Activated CD4-positive, alpha-beta memory T cell treated with anti-CD3 and anti-CD28 coated beads, Interleukin-2, amount 10 ng/mL, durations not matched to agents 7 days and 5 days (primary cell): ENCODE data around the gene HRH1. TPM values are rescaled to one million over a fixed set of nuclear protein-coding genes. Genes with fewer than 3 reads are reported as not detected.
"Not testable (repeated sequence)": the region's sequence is repeated elsewhere in the genome, so short reads cannot be mapped to it uniquely, and the experiment has no call there.

Source experiments
- CTCF ChIA-PET: fragments of 350-600 bp; sonication (Branson Sonifier 250); formaldehyde crosslinking; loops from one replicate; lab custom pipeline; 2021; ENCODE audit warnings: antibody characterized with exemption, inconsistent platforms; lab: Charles Lee
- POLR2A ChIA-PET: fragments of 350-600 bp; sonication (Branson Sonifier 250); formaldehyde crosslinking; loops from one replicate; lab custom pipeline; 2021; ENCODE audit warnings: antibody characterized with exemption; lab: Charles Lee
- DNase-seq: peaks from one replicate; pipeline ENCODE4 v3.0.0-alpha.2; 2020
- H3K27ac Mint-ChIP-seq: one replicate; pipeline ENCODE4 v1.8.0; 2021; ENCODE audit warnings: mild to moderate bottlenecking, mixed read lengths
- H3K27me3 Mint-ChIP-seq: one replicate; pipeline ENCODE4 v1.8.0; 2021; ENCODE audit warnings: mixed read lengths
- H3K36me3 Mint-ChIP-seq: one replicate; pipeline ENCODE4 v1.8.0; 2021; ENCODE audit warnings: low read depth, mixed read lengths
- H3K4me1 Mint-ChIP-seq: one replicate; pipeline ENCODE4 v1.8.0; 2021; ENCODE audit warnings: mixed read lengths
- H3K4me3 Mint-ChIP-seq: one replicate; pipeline ENCODE4 v1.8.0; 2021; ENCODE audit warnings: mild to moderate bottlenecking, mixed read lengths
- H3K9me3 Mint-ChIP-seq: one replicate; pipeline ENCODE4 v1.8.0; 2021; ENCODE audit warnings: mixed read lengths
- total RNA-seq, 2 experiments: library from RNA; stranded (reverse); gene quantifications; one replicate each; pipeline ENCODE4 v1.2.3, GENCODE V29; 2021

HRH1 gene
- total RNA-seq, 2 experiments from 2014 or later = 0.95 to 1.0 TPM

GRCh38 chr3:11188231-11188630 is 33.9 kb downstream of the HRH1 start:
- ChIA-PET CTCF (no interaction called here), POLR2A (no interaction called here)
- Mint-ChIP-seq H3K27me3 (peaks cover 26% of the 10 kb centered on the region), H3K9me3 (no peaks in the 10 kb centered on the region), H3K27ac (no peak overlapping the region), H3K36me3 (no peaks in the 10 kb centered on the region), H3K4me1 (no peaks in the 10 kb centered on the region), H3K4me3 (no peak overlapping the region)
- DNase-seq = no peak

GRCh38 chr3:11195201-11195600 is 40.9 kb downstream of the HRH1 start:
- Mint-ChIP-seq H3K27me3 (peaks cover 20% of the 10 kb centered on the region), H3K27ac (no peak overlapping the region), H3K36me3 (no peaks in the 10 kb centered on the region), H3K4me1 (peaks cover 21% of the 10 kb centered on the region), H3K9me3 (no peaks in the 10 kb centered on the region), H3K4me3 (no peak overlapping the region)
- ChIA-PET POLR2A (interaction anchor here (1.1 kb wide), 1 partner anchor 56 kb away, joined by 4 read pairs; no protein-coding TSS in a partner anchor), CTCF (interaction anchor here (0.9 to 1.0 kb wide), 2 partner anchors 9 to 135 kb away, joined by 3 to 4 read pairs; no protein-coding TSS in a partner anchor)
- DNase-seq = no peak

- H3K4me3 Mint-ChIP-seq = no peak overlapping the region
- no peak overlapping the region for H3K27ac Mint-ChIP-seq
These were observed 41.5 kb downstream of the HRH1 start for GRCh38 chr3:11195721-11196332.

GRCh38 chr3:11197484-11197883 is 43.2 kb downstream of the HRH1 start:
- peaks cover 21% of the 10 kb centered on the region for H3K4me1 Mint-ChIP-seq
- CTCF ChIA-PET = interaction anchor here (0.7 kb wide), 1 partner anchor 1598 kb away, joined by 4 read pairs; no protein-coding TSS in a partner anchor

More at GRCh38 chr3:11195721-11196332, 41.5 kb downstream of the HRH1 start:
- Mint-ChIP-seq H3K36me3 (no peaks in the 10 kb centered on the region), H3K27me3 (peaks cover 20% of the 10 kb centered on the region), H3K9me3 (no peaks in the 10 kb centered on the region), H3K4me1 (peaks cover 21% of the 10 kb centered on the region)
- ChIA-PET POLR2A (interaction anchor here (1.1 kb wide), 1 partner anchor 56 kb away, joined by 4 read pairs; no protein-coding TSS in a partner anchor), CTCF (interaction anchor here (1.0 kb wide), 2 partner anchors 8 to 41 kb away, joined by 3 read pairs; no protein-coding TSS in a partner anchor)
- DNase-seq = peak; percentile 28

GRCh38 chr3:11198070-11198469 is 43.8 kb downstream of the HRH1 start:
- Mint-ChIP-seq H3K4me1 (peaks cover 21% of the 10 kb centered on the region), H3K9me3 (no peaks in the 10 kb centered on the region), H3K36me3 (no peaks in the 10 kb centered on the region), H3K27ac (no peak overlapping the region), H3K27me3 (peaks cover 26% of the 10 kb centered on the region), H3K4me3 (no peak overlapping the region)
- ChIA-PET CTCF (no interaction called here), POLR2A (no interaction called here)
- no peak for DNase-seq

More at GRCh38 chr3:11197484-11197883, 43.2 kb downstream of the HRH1 start:
- POLR2A ChIA-PET = no interaction called here
- Mint-ChIP-seq H3K36me3 (no peaks in the 10 kb centered on the region), H3K4me3 (no peak overlapping the region), H3K27me3 (peaks cover 25% of the 10 kb centered on the region), H3K27ac (no peak overlapping the region), H3K9me3 (no peaks in the 10 kb centered on the region)
- no peak for DNase-seq

- no peaks in the 10 kb centered on the region for H3K36me3 Mint-ChIP-seq
- DNase-seq = no peak
- peaks cover 26% of the 10 kb centered on the region for H3K27me3 Mint-ChIP-seq
- ChIA-PET CTCF (no interaction called here), POLR2A (no interaction called here)
- H3K4me3 Mint-ChIP-seq = no peak overlapping the region
- H3K9me3 Mint-ChIP-seq = no peaks in the 10 kb centered on the region
- no peak overlapping the region for H3K27ac Mint-ChIP-seq
- peaks cover 21% of the 10 kb centered on the region for H3K4me1 Mint-ChIP-seq
These were observed 44.2 kb downstream of the HRH1 start for GRCh38 chr3:11198495-11198894.

GRCh38 chr3:11199902-11200845 is 45.9 kb downstream of the HRH1 start:
- ChIA-PET POLR2A (no interaction called here), CTCF (no interaction called here)
- peaks cover 30% of the 10 kb centered on the region for H3K27me3 Mint-ChIP-seq
- H3K4me3 Mint-ChIP-seq = no peak overlapping the region
- H3K27ac Mint-ChIP-seq = no peak overlapping the region
- peaks cover 21% of the 10 kb centered on the region for H3K4me1 Mint-ChIP-seq
- no peak for DNase-seq
- H3K36me3 Mint-ChIP-seq = no peaks in the 10 kb centered on the region
- no peaks in the 10 kb centered on the region for H3K9me3 Mint-ChIP-seq

- H3K9me3 Mint-ChIP-seq = no peaks in the 10 kb centered on the region
- H3K36me3 Mint-ChIP-seq = no peaks in the 10 kb centered on the region
- ChIA-PET CTCF (interaction anchor here (0.5 to 1.4 kb wide), 2 partner anchors 36 to 133 kb away, joined by 3 to 4 read pairs; no protein-coding TSS in a partner anchor), POLR2A (no interaction called here)
- DNase-seq = no peak
- peaks cover 22% of the 10 kb centered on the region for H3K27me3 Mint-ChIP-seq
- peaks cover 8% of the 10 kb centered on the region for H3K4me1 Mint-ChIP-seq
- no peak overlapping the region for H3K27ac Mint-ChIP-seq
- H3K4me3 Mint-ChIP-seq = no peak overlapping the region
These were observed 47.1 kb downstream of the HRH1 start for GRCh38 chr3:11201251-11202019.

- POLR2A ChIA-PET = no interaction called here
- H3K4me3 Mint-ChIP-seq = no peak overlapping the region
These were observed 49.7 kb downstream of the HRH1 start for GRCh38 chr3:11203961-11204360.

GRCh38 chr3:11204697-11205348 is 50.5 kb downstream of the HRH1 start:
- Mint-ChIP-seq H3K4me1 (peaks cover 5% of the 10 kb centered on the region), H3K27me3 (peaks cover 28% of the 10 kb centered on the region), H3K36me3 (no peaks in the 10 kb centered on the region), H3K4me3 (no peak overlapping the region), H3K27ac (no peak overlapping the region), H3K9me3 (no peaks in the 10 kb centered on the region)
- CTCF ChIA-PET = interaction anchor here (1.1 to 1.5 kb wide), 3 partner anchors 10 to 144 kb away, joined by 3 to 5 read pairs (median 4); no protein-coding TSS in a partner anchor
- DNase-seq = no peak
- POLR2A ChIA-PET = no interaction called here

More at GRCh38 chr3:11203961-11204360, 49.7 kb downstream of the HRH1 start:
- no peaks in the 10 kb centered on the region for H3K9me3 Mint-ChIP-seq
- CTCF ChIA-PET = interaction anchor here (1.2 to 1.5 kb wide), 2 partner anchors 9 to 11 kb away, joined by 3 to 4 read pairs; no protein-coding TSS in a partner anchor
- peaks cover 9% of the 10 kb centered on the region for H3K4me1 Mint-ChIP-seq
- no peak overlapping the region for H3K27ac Mint-ChIP-seq
- H3K27me3 Mint-ChIP-seq = peaks cover 24% of the 10 kb centered on the region
- H3K36me3 Mint-ChIP-seq = no peaks in the 10 kb centered on the region
- no peak for DNase-seq

GRCh38 chr3:11205881-11206280 is 51.6 kb downstream of the HRH1 start:
- CTCF ChIA-PET = interaction anchor here (1.1 kb wide), 1 partner anchor 145 kb away, joined by 5 read pairs; no protein-coding TSS in a partner anchor

GRCh38 chr3:11206316-11206715 is 52.0 kb downstream of the HRH1 start:
- Mint-ChIP-seq H3K27ac (no peak overlapping the region), H3K27me3 (peaks cover 30% of the 10 kb centered on the region), H3K4me3 (no peak overlapping the region), H3K9me3 (no peaks in the 10 kb centered on the region), H3K4me1 (peaks cover 5% of the 10 kb centered on the region), H3K36me3 (no peaks in the 10 kb centered on the region)
- DNase-seq = no peak
- ChIA-PET CTCF (interaction anchor here (0.6 kb wide), 1 partner anchor 398 kb away, joined by 3 read pairs; no protein-coding TSS in a partner anchor), POLR2A (no interaction called here)

More at GRCh38 chr3:11205881-11206280, 51.6 kb downstream of the HRH1 start:
- H3K9me3 Mint-ChIP-seq, H3K27ac Mint-ChIP-seq, H3K36me3 Mint-ChIP-seq, POLR2A ChIA-PET, H3K4me1 Mint-ChIP-seq, DNase-seq, H3K4me3 Mint-ChIP-seq: not testable (repeated sequence)
- peaks cover 32% of the 10 kb centered on the region for H3K27me3 Mint-ChIP-seq
